Caki2 (cell line): ENCODE measurements around the gene PTPRZ1. TPM values are rescaled to one million over a fixed set of nuclear protein-coding genes. Genes with fewer than 3 reads are reported as not detected.

Experiments
- DNase-seq: peaks from one replicate; pipeline ENCODE4 v3.0.0-alpha.2; 2015; ENCODE audit warnings: low read depth
- in situ Hi-C: cut with HindIII; loops from 2 replicates; pipeline ENCODE4 v1.10.0; 2016; ENCODE audit warnings: low sequenced_read_pairs, low pct_unique_long_range_greater_than_20kb, mixed read lengths
- total RNA-seq: library from RNA; depleted of rRNA; stranded (reverse); fragments of >200 nt; shearing (Covaris generic); gene quantifications from 2 replicates; pipeline ENCODE4 v1.2.3, GENCODE V29; 2014; ENCODE audit warnings: low replicate concordance

PTPRZ1 gene
- total RNA-seq, 1 experiment from 2014 or later, result not detected

DNA sequence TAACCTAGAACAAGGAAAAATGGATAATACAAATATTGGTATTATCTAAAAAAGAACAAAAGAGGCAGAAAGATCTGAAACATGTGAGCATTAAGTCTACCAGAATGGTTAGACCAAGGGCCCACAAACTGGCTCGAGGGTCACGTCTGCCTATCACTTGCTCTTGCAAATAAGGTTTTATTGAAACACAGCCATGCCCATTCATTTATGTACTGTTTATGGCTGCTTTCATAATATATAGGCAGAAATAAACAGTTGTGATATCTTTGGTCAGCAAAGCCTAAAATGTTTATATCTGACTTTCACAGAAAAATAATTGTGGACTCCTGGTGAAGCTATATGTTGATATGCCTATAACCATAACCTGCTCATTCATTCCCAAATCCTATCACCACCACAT is 199.3 kb downstream of the PTPRZ1 start:
- in situ Hi-C loops, result no loop called here
- DNase-seq, result no peak

DNA sequence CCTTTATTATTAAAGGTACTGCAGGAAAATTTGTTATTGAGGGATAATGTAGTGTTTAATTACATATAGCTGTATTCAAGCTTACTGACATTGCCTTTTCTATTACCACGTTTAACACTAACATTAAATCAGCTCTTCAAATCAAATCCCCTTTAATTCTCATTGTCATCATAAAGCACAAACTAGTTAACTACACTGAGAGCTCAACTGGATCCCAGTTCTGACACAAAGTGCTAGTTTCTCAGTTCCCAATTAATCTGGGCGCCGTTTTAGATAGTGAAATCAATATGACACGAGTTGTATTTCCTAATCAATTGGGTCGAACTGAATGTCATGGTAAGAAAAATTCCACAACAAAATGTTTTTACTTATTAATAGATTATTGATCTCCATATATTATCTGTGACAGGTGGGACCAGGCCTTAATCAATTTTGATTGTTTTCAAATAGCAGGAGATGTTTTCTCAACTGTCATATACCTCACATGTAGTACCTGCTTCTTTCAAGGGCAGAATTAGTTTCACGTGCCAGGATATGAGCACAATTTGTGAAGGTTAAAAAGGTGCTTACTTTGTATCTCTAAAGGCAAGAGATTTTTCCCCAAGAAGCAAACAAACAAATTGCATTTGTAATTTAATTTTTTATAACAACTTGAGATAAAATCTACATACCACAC is 200.1 kb downstream of the PTPRZ1 start:
- DNase-seq, result no peak
- in situ Hi-C loops, result no loop called here

DNA sequence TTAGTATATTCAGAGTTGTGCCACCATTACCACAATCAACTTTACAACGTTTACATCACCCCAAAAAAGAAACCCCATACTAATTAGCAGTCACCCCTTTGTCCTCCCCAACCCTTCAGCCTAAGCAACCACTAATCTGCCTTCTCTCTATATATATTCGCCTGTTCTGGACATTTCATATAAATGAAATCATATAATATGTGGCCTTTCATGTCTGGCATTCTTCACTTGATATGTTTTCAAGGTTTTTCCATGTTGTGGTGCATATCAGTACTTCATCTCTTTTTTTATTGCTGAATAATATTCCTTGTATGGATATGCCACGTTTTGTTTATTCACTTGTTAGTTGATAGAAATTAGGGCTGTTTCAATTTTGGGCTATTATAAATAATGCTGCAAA is 200.7 kb downstream of the PTPRZ1 start:
- in situ Hi-C loops, result no loop called here
- DNase-seq, result no peak

DNA sequence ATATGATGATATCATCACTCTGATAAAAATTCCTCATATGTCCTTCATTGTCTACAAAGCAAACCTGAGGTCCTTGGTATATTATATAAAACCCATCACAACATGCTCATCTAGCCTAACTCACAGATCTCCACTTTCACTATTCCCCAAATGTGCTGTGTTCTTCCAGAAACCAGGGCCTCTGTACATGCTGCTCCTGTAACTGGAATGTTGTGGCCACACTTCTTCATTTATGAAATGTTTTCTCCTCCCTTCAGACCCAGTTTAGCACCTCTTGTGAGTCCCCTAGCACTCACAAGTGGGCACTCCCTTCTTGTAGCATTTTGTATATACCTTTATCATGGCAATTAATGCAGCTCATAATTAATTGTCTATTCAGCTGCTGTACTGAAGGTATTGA is 209.2 kb downstream of the PTPRZ1 start:
- in situ Hi-C loops, result no loop called here
- DNase-seq, result no peak

DNA sequence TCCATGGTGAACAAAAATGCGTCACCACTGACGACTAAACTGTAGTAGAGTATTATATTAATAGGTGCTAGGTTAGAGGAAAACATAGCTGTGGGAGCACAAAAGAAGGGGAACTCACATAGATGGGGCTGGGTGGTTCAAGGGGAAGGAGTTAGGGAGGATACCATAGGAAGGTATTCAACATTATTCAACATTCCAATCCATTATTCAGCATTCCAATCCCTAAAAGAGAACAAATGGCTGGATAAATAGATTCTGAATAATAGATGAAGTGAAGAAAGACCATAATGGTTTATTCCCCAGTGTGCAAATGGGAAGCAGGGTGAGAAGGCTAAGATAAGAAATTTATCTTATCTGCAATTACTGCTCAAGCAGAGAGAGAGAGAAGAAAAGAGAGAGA is 209.7 kb downstream of the PTPRZ1 start:
- in situ Hi-C loops, result no loop called here
- DNase-seq, result no peak

DNA sequence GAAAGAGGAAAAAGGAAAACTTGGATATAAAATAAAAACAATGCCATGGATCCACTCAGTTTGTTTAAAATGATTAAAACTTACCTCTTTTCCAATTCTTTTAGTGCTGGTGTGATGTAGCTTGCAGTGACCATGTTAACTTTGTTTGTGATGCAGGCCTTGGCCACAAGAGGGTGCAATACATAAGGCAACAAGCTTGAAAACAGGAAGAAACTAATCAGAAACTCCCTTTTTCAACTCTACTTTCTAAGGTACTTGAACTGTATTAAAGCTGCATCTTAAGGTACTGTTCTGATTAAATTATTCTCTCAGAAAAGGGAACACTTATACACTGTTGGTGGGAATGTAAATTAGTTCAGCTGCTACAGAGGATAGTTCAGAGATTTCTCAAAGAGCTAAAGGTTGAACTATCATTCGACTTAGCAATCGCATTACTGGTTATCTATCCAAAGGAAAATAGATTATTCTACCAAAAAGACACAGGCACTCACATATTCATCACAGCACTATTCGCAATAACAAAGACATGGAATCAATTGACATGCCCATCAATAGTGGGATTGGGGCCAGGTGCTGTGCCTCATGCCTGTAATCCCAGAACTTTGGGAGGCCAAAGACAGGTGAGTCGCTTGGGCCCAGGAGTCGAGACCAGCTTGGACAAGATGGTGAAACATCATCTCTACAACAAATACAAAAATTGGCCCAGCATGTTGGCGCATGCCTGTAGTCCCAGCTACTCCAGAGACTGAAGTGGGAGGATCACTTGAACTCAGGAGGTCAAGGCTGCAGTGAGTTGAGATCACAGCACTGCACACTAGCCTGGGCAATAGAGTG is 220.2 kb downstream of the PTPRZ1 start:
- peak; percentile 50 for DNase-seq
- in situ Hi-C loops, result no loop called here

GRCh38 chr7:122094549-122094948 is 221.6 kb downstream of the PTPRZ1 start:
- in situ Hi-C loops, result no loop called here
- DNase-seq, result no peak

- no peak for DNase-seq
- in situ Hi-C loops, result no loop called here
Observed at GRCh38 chr7:122095642-122096041, 222.7 kb downstream of the PTPRZ1 start.

GRCh38 chr7:122100021-122100420 is 227.1 kb downstream of the PTPRZ1 start:
- in situ Hi-C loops, result no loop called here
- no peak for DNase-seq

GRCh38 chr7:122103064-122103463 is 230.1 kb downstream of the PTPRZ1 start:
- no peak for DNase-seq

More at GRCh38 chr7:122103064-122103463, 230.1 kb downstream of the PTPRZ1 start:
- in situ Hi-C loops, result no loop called here
